GM23248 (cell line): ENCODE data around the gene PDP2.

Experiments
- EZH2 ChIP-seq: fragments of 200-600 bp; sonication (generic); IDR thresholded peaks from 2 replicates; pipeline ENCODE4 v1.6.1; 2018; ENCODE audit warnings: antibody characterized with exemption, mild to moderate bottlenecking; ENCODE audit not compliant: insufficient read depth, poor library complexity, severe bottlenecking
- EZH2phosphoT487 ChIP-seq: fragments of 200-600 bp; sonication (generic); IDR thresholded peaks from 2 replicates; pipeline ENCODE4 v1.6.1; 2018; ENCODE audit warnings: antibody characterized with exemption, moderate library complexity, mild to moderate bottlenecking, low read depth; ENCODE audit not compliant: insufficient read depth

- TF ChIP-seq EZH2 (no peak), EZH2phosphoT487 (no peak)
Observed at GRCh38 chr16:66937725-66938337, 57.5 kb downstream of the PDP2 start.
